ENCODE results near the gene FAM135A.

DNA sequence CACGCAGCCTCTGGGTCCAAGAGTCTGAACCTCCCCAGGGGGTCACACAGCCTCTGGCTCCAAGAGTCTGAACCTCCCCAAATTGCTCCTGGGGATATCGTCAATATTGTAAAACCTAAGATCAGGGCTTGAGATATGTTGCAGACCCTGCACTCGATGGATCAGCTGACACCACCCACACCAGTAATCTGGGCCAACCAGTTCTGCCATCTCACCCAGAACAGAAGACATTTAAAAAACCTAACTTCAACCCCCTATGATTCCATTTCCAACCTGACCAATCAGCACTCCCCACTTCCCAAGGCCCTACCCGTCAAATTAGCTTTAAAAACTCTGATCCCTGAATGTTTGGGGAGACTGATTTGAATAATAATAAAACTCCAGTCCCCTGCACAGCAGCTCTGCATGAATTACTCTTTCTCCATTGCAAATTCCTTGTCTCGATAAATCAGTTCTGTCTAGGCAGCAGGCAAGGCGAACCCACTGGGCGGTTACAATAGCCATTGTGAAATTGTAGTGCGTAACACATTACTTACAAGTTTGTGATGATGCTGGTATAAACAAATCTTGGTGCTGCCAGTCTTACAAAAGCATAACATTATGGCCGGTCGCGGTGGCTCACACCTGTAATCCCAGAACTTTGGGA is 32.4 kb upstream of the FAM135A start:
- TF ChIP-seq, protein P1, sequence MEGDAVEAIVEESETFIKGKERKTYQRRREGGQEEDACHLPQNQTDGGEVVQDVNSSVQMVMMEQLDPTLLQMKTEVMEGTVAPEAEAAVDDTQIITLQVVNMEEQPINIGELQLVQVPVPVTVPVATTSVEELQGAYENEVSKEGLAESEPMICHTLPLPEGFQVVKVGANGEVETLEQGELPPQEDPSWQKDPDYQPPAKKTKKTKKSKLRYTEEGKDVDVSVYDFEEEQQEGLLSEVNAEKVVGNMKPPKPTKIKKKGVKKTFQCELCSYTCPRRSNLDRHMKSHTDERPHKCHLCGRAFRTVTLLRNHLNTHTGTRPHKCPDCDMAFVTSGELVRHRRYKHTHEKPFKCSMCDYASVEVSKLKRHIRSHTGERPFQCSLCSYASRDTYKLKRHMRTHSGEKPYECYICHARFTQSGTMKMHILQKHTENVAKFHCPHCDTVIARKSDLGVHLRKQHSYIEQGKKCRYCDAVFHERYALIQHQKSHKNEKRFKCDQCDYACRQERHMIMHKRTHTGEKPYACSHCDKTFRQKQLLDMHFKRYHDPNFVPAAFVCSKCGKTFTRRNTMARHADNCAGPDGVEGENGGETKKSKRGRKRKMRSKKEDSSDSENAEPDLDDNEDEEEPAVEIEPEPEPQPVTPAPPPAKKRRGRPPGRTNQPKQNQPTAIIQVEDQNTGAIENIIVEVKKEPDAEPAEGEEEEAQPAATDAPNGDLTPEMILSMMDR (IDR thresholded peaks at IDR 0.05), result no peak
- no peak for TF ChIP-seq POLR2A (IDR thresholded peaks at IDR 0.05)

Measured in uterus (tissue), 2 donors.